WI38 (cell line): ENCODE results near the gene DTX2.
"Not testable (repeated sequence)": the region's sequence is repeated elsewhere in the genome, so short reads cannot be mapped to it uniquely, and the experiment has no call there.

Source experiments
- H3K4me3 ChIP-seq: 2 replicates; pipeline ENCODE4 v1.5.1; 2011; ENCODE audit warnings: low read depth, mild to moderate bottlenecking, control low read depth, low read length
- TF ChIP-seq, protein P1 (sequence below): IDR thresholded peaks from 2 replicates; pipeline ENCODE4 v1.5.1; 2012; ENCODE audit warnings: low read depth, mild to moderate bottlenecking, control low read depth, low read length

DTX2 gene

DNA sequence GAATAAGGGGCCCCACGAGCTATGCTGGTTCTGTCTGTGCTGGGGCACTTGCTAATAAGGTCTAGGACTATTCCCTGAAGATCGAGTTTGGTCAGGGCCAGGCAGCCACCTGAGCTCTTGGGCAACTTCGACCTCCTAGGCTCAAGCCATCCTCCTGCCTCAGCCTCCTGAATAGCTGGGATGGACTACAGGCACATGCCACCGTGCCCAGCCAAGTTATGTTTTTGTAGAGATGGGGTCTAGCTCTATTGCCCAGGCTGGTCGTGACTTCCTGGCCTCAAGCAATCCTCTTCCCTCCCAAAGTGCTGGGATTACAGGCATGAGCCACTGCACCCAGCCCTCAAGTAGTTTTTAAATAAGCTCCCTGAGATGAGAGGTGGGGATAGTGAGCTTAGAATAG lies 33.9 kb upstream of the DTX2 start:
- TF ChIP-seq, protein P1, sequence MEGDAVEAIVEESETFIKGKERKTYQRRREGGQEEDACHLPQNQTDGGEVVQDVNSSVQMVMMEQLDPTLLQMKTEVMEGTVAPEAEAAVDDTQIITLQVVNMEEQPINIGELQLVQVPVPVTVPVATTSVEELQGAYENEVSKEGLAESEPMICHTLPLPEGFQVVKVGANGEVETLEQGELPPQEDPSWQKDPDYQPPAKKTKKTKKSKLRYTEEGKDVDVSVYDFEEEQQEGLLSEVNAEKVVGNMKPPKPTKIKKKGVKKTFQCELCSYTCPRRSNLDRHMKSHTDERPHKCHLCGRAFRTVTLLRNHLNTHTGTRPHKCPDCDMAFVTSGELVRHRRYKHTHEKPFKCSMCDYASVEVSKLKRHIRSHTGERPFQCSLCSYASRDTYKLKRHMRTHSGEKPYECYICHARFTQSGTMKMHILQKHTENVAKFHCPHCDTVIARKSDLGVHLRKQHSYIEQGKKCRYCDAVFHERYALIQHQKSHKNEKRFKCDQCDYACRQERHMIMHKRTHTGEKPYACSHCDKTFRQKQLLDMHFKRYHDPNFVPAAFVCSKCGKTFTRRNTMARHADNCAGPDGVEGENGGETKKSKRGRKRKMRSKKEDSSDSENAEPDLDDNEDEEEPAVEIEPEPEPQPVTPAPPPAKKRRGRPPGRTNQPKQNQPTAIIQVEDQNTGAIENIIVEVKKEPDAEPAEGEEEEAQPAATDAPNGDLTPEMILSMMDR = no peak
- H3K4me3 ChIP-seq = no peak overlapping the region

DNA sequence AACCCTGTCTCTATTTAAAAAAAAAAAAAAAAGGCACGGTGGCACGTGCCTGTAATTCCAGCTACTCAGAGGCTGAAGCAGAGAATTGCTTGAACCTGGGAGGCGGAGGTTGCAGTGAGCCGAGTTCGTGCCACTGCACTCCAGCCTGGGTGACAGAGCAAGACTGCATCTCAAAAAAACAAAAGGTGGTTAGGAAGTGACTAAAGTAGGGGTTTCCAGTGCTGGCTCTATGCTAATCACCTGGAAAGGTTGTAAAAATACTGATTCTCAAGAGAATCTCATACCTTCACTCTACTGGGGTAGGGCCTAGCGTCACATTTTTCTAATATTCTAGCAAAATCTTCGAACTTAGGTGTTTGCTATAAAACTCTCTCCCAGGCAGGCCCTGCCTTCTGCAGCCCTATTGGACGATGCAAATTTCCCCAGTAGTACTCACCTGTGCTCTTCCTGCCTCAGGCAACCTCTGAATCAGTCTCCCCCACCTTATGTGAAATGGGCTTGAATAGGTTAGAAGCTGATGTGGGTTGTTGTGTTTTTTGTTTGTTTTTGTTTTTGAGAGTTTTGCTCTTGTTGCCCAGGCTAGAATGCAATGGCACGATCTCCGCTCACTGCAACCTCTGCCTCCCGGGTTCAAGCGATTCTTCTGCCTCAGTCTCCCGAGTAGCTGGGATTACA lies 33.2 kb upstream of the DTX2 start:
- H3K4me3 ChIP-seq = no peak overlapping the region
- TF ChIP-seq, protein P1 = no peak

DNA sequence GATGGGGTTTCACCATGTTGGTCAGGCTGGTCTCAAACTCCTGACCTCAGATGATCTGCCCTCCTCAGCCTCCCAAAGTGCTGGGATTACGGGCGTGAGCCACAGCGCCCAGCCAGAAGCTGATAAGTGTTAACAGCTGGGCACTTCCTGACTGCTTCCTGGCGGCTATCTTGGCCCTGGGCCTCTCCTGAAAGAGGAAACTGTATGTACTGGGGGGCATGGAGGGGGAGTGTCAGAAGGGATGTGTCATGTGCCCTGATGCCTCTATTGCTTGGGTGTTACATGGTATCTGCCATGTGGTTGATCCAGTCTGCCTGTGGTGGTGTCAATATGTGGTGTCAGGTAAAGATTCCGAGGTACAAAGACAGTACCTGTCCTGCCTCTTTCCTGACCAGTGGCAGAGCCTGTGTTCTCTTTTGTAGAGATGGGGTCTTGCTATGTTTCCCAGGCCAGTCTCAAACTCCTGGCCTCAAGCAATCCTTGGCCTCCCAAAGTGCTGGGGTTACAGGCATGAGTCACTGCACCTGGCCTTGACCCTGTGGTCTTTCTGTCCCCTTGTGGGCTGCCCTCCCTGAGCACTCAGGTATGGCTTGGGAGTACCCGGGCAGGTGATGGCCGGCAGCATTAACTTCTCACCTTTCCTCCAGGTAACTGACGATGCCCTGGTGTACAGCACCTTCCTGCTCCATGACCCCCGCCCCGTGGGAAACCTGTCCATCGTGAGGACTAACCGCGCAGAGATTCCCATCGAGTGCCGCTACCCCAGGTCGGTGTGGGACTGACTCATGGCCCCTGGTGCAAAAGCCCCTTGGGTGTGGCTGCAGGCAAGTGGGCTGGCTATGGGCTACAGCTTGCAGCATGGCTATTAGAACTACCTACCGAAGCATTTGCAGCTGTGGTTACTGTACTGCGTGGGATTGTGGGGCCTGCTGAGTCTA lies 32.4 kb upstream of the DTX2 start:
- H3K4me3 ChIP-seq = no peak overlapping the region
- TF ChIP-seq, protein P1 = no peak

DNA sequence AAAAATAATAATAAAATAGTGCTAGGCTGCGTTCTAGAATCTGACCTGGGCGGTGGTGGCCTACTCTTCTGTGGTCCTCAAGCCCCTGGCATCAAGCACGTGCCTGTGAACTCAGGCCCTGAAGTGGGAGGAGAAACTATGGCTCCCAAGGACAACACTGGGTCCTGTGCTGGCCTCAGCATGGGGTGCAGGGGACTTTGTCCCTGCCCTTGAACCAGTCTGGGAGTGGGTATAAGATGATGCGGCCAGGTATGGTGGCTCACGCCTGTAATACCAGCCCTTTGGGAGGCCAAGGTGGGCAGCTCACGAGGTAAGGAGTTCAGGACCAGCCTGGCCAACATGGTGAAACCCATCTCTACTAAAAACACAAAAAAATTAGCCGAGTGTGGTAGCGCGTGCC lies 31.3 kb upstream of the DTX2 start:
- TF ChIP-seq, protein P1 = no peak
- no peak overlapping the region for H3K4me3 ChIP-seq

DNA sequence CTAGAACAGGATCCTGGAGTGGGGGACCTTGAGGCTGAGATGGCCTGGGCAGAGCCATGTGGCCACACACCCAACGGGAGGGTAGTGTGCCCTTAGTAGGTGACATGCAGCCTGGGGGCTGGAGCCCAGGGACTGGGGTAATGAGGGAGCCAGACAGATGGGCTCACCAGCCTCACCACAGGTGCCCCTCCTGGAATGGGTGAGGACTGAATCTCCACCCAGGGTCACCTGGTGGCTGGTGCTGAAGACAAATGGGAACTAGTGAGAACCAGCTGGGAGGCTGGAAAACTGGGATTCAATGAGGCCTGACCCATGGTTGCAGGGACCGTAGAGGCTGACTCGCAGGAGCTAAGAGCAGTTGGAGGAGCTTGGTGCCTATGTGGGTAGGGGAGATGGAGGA lies 30.7 kb upstream of the DTX2 start:
- H3K4me3 ChIP-seq = no peak overlapping the region
- TF ChIP-seq, protein P1 = no peak

DNA sequence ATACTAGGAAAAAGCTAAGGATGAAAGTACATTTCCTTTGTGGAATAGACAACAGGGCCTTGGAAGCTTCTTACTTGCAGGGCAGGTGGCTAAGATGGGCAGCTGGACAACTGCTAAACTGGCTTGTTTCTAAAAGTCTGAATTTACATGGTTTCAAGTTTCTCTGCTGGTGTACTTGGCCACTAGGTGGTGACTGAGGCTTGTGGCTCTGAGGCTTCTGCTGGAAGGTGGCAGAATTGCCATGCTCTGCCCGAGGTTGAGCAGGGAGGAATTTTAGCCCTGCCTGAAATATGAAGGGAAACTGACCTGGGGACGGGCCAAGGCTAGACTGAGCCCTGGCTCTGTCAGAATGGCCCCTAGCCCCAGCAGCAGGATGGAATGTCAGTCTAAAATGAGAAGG lies 23.6 kb upstream of the DTX2 start:
- H3K4me3 ChIP-seq = not testable (repeated sequence)
- TF ChIP-seq, protein P1 = peak; percentile 36

DNA sequence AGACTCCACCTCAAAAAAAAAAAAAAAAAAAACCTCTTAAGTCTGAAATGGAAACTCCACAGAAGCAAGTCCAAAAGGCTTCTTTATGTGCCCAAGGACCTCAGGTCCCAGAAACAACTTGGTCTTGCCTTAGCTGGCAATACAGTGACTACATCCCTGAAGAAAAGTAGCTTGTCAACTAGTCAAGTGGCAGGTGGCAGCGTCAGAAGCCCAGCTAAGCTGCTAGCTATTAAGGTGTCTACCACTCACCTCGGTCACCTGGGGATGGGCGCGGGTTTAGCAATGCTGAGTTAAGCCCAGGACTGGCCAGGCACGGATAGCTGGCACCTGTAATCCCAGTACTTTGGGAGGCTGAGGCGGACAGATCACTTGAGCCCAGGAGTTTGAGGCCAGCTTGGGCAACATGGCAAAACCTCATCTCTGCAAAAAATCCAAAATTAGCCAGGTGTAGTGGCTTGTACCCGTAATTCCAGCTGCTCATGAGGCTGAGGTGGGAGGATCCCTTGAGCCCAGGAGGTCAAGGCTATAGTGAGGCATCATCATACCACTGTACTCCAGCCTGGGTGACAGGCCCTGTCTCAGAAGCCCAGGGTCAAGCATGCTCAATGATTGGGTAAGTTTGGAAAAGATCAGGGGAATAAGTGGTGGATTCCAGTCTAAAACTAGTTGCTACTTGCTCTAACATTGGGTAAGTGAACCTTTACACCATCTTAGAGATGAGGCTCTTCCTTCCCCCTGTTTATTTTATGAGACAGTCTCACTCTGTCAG lies 22.2 kb upstream of the DTX2 start:
- not testable (repeated sequence) for H3K4me3 ChIP-seq

DNA sequence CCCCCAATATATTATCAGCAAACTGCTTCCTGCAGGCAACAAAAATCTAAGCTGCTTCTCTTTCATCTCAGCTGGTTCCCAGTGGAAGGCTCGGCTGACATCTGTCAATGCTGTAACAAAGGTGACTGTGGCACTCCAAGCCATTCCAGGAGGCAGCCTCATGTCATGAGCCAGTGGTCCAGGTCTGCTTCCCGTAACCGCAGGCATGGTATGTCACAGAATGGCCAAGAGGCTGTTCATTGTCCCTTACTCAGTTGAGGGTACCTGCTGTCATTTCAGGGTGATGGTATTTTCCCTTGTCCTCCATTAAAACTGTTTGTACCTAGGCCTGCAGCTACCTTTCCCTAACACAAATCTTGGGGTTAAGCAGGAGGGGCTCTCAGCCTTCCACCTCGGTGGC lies 21.1 kb upstream of the DTX2 start:
- H3K4me3 ChIP-seq = not testable (repeated sequence)

DNA sequence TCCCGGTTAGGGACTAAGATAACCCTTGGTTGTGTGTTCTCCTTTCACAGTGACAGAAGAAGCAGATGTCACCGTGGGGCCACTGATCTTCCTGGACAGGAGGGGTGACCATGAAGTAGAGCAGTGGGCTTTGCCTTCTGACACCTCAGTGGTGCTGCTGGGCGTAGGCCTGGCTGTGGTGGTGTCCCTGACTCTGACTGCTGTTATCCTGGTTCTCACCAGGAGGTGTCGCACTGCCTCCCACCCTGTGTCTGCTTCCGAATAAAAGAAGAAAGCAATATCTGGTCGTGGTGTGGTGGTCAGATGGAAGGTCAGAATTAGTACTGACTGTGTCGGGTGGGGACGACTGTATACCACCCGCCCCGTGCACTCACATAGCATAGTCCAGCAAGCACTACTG lies 19.7 kb upstream of the DTX2 start:
- not testable (repeated sequence) for H3K4me3 ChIP-seq

DNA sequence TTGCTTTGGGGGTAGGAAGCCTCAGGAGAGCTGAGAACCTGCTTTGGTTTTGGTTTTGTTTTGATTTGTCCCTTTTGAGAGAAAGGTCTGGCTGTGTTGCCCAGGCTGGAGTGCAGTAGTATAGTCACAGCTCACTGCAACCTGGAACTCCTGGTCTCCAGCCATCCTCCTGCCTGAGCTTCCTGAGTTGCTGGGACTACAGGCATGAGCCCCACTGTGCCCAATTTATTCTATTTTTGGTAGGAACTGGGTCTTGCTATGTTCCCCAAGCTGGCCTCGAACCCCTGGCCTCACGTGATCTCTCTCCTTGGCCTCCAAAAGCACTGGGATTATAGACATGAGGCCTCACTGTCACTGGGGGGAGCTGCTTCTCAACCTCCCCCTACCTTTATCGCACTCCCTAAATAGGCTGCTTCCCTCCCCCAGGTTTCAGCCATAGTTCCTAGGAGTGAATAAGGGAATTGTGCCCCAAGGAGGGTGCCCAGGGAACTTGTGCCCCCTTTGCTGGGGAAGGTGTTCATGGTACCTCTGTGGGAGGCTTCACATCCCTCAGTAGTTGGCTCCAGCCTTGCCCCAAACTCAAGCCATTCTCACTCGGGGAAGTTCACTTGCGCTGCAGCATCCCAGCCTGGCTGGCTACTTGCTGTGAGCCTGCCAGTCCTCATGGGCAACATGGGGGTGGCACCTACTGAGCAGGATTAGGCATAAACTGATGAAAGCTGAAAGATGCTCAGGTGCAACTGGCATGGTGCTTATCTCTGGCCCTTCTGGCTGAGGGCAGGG lies 18.7 kb upstream of the DTX2 start:
- not testable (repeated sequence) for H3K4me3 ChIP-seq

DNA sequence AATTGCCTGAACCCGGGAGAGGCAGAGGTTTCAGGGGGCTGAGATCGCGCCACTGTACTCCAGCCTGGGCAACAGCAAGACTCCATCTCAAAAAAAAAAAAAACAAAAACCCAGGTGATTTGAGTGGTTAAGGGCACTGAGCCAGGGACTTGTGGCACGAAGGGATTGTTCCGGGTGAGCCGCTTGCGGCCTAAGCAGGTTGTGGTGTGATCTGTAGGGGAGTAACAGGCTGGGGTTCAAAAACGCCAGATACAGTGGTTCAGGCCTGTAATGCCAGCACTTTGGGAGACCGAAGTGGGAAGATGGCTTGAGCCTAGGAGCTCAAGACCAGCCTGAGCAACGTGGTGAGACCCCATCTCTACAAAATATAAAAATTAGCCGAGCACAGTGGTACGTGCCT lies 17.7 kb upstream of the DTX2 start:
- not testable (repeated sequence) for H3K4me3 ChIP-seq
